A172 (cell line): ENCODE results near the gene MAN1A2. TPM values are rescaled to one million over a fixed set of nuclear protein-coding genes. Genes with fewer than 3 reads are reported as not detected.

Experiments
- DNase-seq: peaks from one replicate; pipeline ENCODE4 v3.0.0-alpha.2; 2015; ENCODE audit warnings: low spot score
- total RNA-seq: library from RNA; depleted of rRNA; stranded (reverse); fragments of >200 nt; shearing (Covaris generic); gene quantifications from 2 replicates; pipeline ENCODE4 v1.2.3, GENCODE V29; 2014; rRNA removed

The MAN1A2 gene
- total RNA-seq, 1 experiment from 2014 or later: 36.4 TPM

DNA sequence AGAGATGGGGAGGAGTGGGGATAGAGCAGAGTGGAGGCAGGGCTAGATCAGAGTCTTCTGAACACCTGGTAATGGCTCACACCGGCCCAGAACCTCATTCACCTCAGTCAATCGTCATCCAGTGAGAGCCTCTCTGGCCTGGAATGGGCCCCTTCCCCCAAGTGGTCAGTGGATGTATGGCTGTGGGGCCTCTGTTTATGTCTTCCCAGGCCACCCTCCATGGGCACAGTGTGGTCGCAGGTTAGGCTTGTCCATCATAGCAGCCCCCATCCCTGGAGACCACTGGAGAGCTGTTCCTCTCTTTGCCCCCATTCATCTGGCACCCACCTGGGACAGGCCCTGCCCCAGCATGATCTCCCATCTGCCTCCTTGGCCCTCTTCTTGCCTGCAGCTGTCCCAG lies 209.0 kb downstream of the MAN1A2 start:
- DNase-seq: no peak

DNA sequence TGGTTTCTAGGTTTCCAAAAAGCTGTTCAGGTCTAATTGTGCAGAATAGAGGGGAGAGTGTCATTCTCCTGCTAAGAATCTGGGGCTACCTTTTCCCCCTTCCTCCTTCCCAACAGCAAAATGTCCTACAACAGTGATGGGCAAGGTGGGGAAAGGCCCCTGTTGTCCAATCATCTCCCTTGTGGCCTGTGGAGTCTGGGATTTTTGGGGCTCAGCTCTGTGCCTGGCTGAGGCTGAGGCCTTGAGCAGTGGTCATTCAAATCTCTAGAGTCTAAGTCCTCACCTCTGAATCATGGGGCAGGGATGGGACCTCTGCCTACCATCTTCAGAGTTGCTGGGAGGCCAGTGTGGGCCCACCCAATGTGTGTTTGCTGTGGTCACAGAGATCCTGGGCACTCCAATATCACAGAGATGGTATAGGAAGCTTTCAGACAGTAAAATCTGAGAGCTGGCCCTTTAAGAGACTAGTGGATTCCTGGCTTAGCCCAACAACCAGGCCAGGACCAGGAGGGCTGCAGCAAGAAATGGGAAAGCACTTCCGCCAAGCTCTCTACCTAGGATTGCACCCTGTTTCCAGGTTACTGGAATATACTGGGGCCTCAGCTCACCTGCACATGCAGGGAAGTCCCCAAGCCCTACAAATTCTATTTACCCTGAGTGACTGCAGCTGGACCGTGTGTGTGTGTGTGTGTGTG lies 210.1 kb downstream of the MAN1A2 start:
- DNase-seq: no peak

DNA sequence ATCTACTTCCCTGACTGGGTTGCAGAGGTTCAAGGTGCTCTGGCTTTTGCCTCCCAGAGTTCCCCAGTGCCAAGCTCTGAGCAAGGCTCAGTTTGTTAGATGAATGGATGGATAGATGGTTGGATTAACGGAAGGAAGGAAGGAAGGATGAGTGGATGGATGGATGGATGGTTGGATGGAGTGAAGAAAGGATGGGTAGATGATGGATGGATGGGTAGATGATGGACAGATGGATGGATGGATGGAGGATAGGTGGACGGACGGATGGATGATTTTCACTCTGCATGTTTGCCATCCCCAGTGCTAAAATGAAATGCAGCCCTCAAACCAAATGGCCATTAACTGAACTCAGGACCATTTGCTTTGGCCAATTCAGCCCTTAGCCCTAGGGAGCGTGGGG lies 211.2 kb downstream of the MAN1A2 start:
- no peak for DNase-seq

Other genes with a start within 250 kb of the MAN1A2 start
- gene TRIM45, start 245.7 kb upstream of the MAN1A2 start, total RNA-seq: 2.6 and 6.0 TPM in 2 replicates
- gene VTCN1, start 156.5 kb upstream of the MAN1A2 start, total RNA-seq: not detected in 2 replicates
- gene TENT5C, start 238.6 kb downstream of the MAN1A2 start, total RNA-seq: 0.12 and 0.31 TPM in 2 replicates